Muscle layer of duodenum (tissue), 2 donors: ENCODE measurements around the gene CALM1.

Source experiments
- H3K27ac ChIP-seq: one replicate; pipeline ENCODE4 v1.7.0; 2013; ENCODE audit warnings: mild to moderate bottlenecking, low read length
- H3K27me3 ChIP-seq: one replicate; pipeline ENCODE4 v1.7.0; 2013; ENCODE audit warnings: low read depth, mild to moderate bottlenecking, control low read depth, low read length
- H3K36me3 ChIP-seq, 2 donors: one replicate each; pipeline ENCODE4 v1.7.0; 2013; ENCODE audit warnings: low read length in 2 of 2, control low read depth in 1 of 2, mild to moderate bottlenecking in 1 of 2; ENCODE audit not compliant: insufficient read depth in 2 of 2, control insufficient read depth in 1 of 2
- H3K4me1 ChIP-seq, 2 donors: one replicate each; pipeline ENCODE4 v1.7.0; 2013; ENCODE audit warnings: low read length in 2 of 2, mild to moderate bottlenecking in 2 of 2, control low read depth in 1 of 2, moderate library complexity in 1 of 2; ENCODE audit not compliant: insufficient read depth in 2 of 2, control insufficient read depth in 1 of 2
- H3K4me3 ChIP-seq, 2 donors: one replicate each; pipeline ENCODE4 v1.7.0; 2013; ENCODE audit warnings: low read length in 2 of 2, low read depth in 1 of 2, mild to moderate bottlenecking in 1 of 2
- H3K9me3 ChIP-seq, 2 donors: one replicate each; pipeline ENCODE4 v1.7.0; 2013; ENCODE audit warnings: low read length in 2 of 2, control low read depth in 1 of 2, mild to moderate bottlenecking in 1 of 2; ENCODE audit not compliant: control insufficient read depth in 1 of 2
- donor health status: healthy.

CALM1 gene

GRCh38 chr14:90428676-90429075, 31.8 kb downstream of the CALM1 start:
- H3K9me3 ChIP-seq: no peaks in the 10 kb centered on the region
- H3K27ac ChIP-seq: no peak overlapping the region
- peaks cover 0 to 7% of the 10 kb centered on the region in 2 donors for H3K4me1 ChIP-seq
- no peaks in the 10 kb centered on the region for H3K36me3 ChIP-seq
- H3K27me3 ChIP-seq: no peaks in the 10 kb centered on the region
- no peak overlapping the region for H3K4me3 ChIP-seq

GRCh38 chr14:90429236-90429635, 32.4 kb downstream of the CALM1 start:
- no peaks in the 10 kb centered on the region for H3K9me3 ChIP-seq
- H3K36me3 ChIP-seq: no peaks in the 10 kb centered on the region
- H3K27me3 ChIP-seq: no peaks in the 10 kb centered on the region
- H3K27ac ChIP-seq: no peak overlapping the region
- no peak overlapping the region for H3K4me3 ChIP-seq
- H3K4me1 ChIP-seq: peaks cover 0 to 7% of the 10 kb centered on the region in 2 donors

GRCh38 chr14:90429754-90430153, 32.9 kb downstream of the CALM1 start:
- no peaks in the 10 kb centered on the region for H3K36me3 ChIP-seq
- H3K4me1 ChIP-seq: peaks cover 0 to 7% of the 10 kb centered on the region in 2 donors
- H3K4me3 ChIP-seq: no peak overlapping the region
- no peaks in the 10 kb centered on the region for H3K9me3 ChIP-seq
- H3K27ac ChIP-seq: no peak overlapping the region
- no peaks in the 10 kb centered on the region for H3K27me3 ChIP-seq

- no peaks in the 10 kb centered on the region for H3K9me3 ChIP-seq
- no peaks in the 10 kb centered on the region for H3K27me3 ChIP-seq
- H3K4me3 ChIP-seq: no peak overlapping the region
- H3K27ac ChIP-seq: no peak overlapping the region
- no peaks in the 10 kb centered on the region for H3K36me3 ChIP-seq
- no peaks in the 10 kb centered on the region for H3K4me1 ChIP-seq
Measured at GRCh38 chr14:90434370-90435020, 37.7 kb downstream of the CALM1 start.

DNA sequence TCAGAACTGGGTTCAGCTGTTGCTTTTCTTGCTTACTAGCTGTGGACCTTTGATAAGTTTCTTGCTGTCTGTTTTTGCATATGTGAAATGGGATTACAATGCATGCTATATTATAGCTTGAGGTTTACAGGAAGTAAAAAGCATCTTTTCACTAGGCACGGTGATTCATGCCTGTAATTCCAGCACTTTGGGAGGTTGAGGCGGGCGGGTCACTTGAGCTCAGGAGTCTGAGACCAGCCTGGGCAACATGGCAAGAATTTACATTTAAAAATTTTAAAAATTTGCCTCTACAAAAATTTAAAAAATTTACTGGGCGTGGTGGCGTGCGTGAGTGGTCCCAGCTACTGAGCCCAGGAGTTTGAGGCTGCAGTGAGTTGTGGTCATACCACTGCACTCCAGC, 42.0 kb downstream of the CALM1 start:
- Histone ChIP-seq H3K36me3 (no peaks in the 10 kb centered on the region), H3K27ac (no peak overlapping the region), H3K9me3 (no peaks in the 10 kb centered on the region), H3K4me3 (no peak overlapping the region), H3K27me3 (no peaks in the 10 kb centered on the region), H3K4me1 (no peaks in the 10 kb centered on the region)

DNA sequence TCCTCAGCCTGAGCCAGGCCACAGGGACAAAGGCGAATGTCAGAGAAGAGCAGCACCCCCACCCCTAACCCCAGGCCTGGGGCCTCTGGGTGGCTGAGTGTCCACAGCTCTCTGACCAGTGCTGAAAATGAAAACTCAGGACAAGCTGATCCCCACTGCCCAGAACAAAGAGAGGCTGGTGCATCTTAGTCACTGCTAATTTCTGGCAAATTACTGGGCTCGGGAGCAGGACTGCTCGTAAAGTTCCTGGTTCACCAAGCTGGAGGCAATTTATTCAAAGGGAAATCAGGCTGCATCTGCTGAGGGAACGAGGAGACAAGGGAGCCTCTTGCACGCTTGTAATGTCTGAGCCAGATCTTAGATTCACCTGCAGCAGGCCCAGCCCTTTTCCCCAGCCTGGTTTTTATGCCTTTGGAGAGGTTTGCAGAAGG, 43.2 kb downstream of the CALM1 start:
- Histone ChIP-seq H3K9me3 (no peaks in the 10 kb centered on the region), H3K4me3 (no peak overlapping the region), H3K4me1 (no peaks in the 10 kb centered on the region), H3K27ac (no peak overlapping the region), H3K27me3 (no peaks in the 10 kb centered on the region), H3K36me3 (no peaks in the 10 kb centered on the region)

DNA sequence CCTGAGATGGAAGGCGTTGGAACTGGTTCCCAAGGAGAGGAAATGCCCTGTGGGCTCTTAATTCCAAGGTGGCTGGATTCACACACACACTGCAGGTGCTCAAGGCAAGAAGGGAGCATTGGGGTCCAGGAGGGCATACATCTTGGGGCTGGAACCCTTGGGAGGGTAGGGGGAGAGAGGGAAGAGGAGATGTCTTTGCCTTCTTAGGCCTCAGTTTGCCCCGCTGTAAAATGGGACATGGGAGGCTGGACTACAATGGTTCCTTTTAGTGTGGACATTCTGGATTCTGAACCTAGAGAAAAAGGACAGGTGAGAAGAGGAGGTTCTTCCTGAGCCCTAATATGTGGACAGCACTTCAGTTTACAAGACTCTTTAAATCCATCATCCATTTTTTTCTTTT, 43.8 kb downstream of the CALM1 start:
- H3K4me1 ChIP-seq: no peaks in the 10 kb centered on the region
- H3K4me3 ChIP-seq: no peak overlapping the region
- no peaks in the 10 kb centered on the region for H3K27me3 ChIP-seq
- no peak overlapping the region for H3K27ac ChIP-seq
- no peaks in the 10 kb centered on the region for H3K36me3 ChIP-seq
- no peaks in the 10 kb centered on the region for H3K9me3 ChIP-seq

GRCh38 chr14:90442388-90442787, 45.6 kb downstream of the CALM1 start:
- no peak overlapping the region for H3K4me3 ChIP-seq
- H3K4me1 ChIP-seq: no peaks in the 10 kb centered on the region
- no peaks in the 10 kb centered on the region for H3K27me3 ChIP-seq
- no peak overlapping the region for H3K27ac ChIP-seq
- no peaks in the 10 kb centered on the region for H3K9me3 ChIP-seq
- H3K36me3 ChIP-seq: no peaks in the 10 kb centered on the region

- no peak overlapping the region for H3K4me3 ChIP-seq
- H3K9me3 ChIP-seq: peaks cover 7 to 8% of the 10 kb centered on the region in 2 donors
- H3K4me1 ChIP-seq: no peaks in the 10 kb centered on the region
- H3K27ac ChIP-seq: no peak overlapping the region
- no peaks in the 10 kb centered on the region for H3K27me3 ChIP-seq
- H3K36me3 ChIP-seq: no peaks in the 10 kb centered on the region
Measured at GRCh38 chr14:90443161-90444076, 46.6 kb downstream of the CALM1 start.

- peaks cover 7 to 8% of the 10 kb centered on the region in 2 donors for H3K9me3 ChIP-seq
- H3K27ac ChIP-seq: no peak overlapping the region
- no peak overlapping the region for H3K4me3 ChIP-seq
Measured at GRCh38 chr14:90444077-90444696, 47.4 kb downstream of the CALM1 start.

GRCh38 chr14:90445011-90445410, 48.2 kb downstream of the CALM1 start:
- H3K4me1 ChIP-seq: no peaks in the 10 kb centered on the region
- H3K4me3 ChIP-seq: no peak overlapping the region
- H3K9me3 ChIP-seq: peaks cover 7 to 8% of the 10 kb centered on the region in 2 donors
- H3K36me3 ChIP-seq: no peaks in the 10 kb centered on the region
- no peak overlapping the region for H3K27ac ChIP-seq
- H3K27me3 ChIP-seq: no peaks in the 10 kb centered on the region

More at GRCh38 chr14:90444077-90444696, 47.4 kb downstream of the CALM1 start:
- Histone ChIP-seq H3K36me3 (no peaks in the 10 kb centered on the region), H3K27me3 (no peaks in the 10 kb centered on the region), H3K4me1 (no peaks in the 10 kb centered on the region)
